Measurements from ENCODE around the gene PRDM16. TPM values are rescaled to one million over a fixed set of nuclear protein-coding genes. Genes with fewer than 3 reads are reported as not detected.

PRDM16 gene
- total RNA-seq, 4 donors from 2014 or later: 0.26 to 7.7 (median 0.35) TPM; not detected in 1

GRCh38 chr1:3427711-3428704 is 359.0 kb downstream of the PRDM16 start:
- H3K9me3 ChIP-seq: no peaks in the 10 kb centered on the region
- no peak overlapping the region for H3K4me3 ChIP-seq
- no peaks in the 10 kb centered on the region for H3K27me3 ChIP-seq
- no peak overlapping the region for H3K27ac ChIP-seq
- DNase-seq: no peak
- TF ChIP-seq CTCF (IDR thresholded peaks at IDR 0.05): no peak
- TF ChIP-seq POLR2A (IDR thresholded peaks at IDR 0.05): no peak
- no peaks in the 10 kb centered on the region for H3K36me3 ChIP-seq
- H3K4me1 ChIP-seq: no peaks in the 10 kb centered on the region
- intact Hi-C loops (cut with DNase I; ENCODE audit: low total_unique reads): loop anchor here (10.0 kb wide), 1 partner anchor 1013 kb away; the partner anchor contains the start of gene PEX10

GRCh38 chr1:3428899-3429298 is 359.9 kb downstream of the PRDM16 start:
- no peaks in the 10 kb centered on the region for H3K27me3 ChIP-seq
- H3K27ac ChIP-seq: no peak overlapping the region
- TF ChIP-seq CTCF (IDR thresholded peaks at IDR 0.05) (no peak), POLR2A (IDR thresholded peaks at IDR 0.05) (no peak)
- H3K4me1 ChIP-seq: no peaks in the 10 kb centered on the region
- no peak for DNase-seq
- H3K36me3 ChIP-seq: no peaks in the 10 kb centered on the region
- intact Hi-C loops (cut with DNase I; ENCODE audit: low total_unique reads): loop anchor here (10.0 kb wide), 1 partner anchor 1014 kb away; the partner anchor contains the start of gene PEX10
- H3K4me3 ChIP-seq: no peak overlapping the region
- H3K9me3 ChIP-seq: no peaks in the 10 kb centered on the region

- H3K27me3 ChIP-seq: no peaks in the 10 kb centered on the region
- H3K4me3 ChIP-seq: no peak overlapping the region
- no peak overlapping the region for H3K27ac ChIP-seq
- DNase-seq: no peak
- H3K36me3 ChIP-seq: no peaks in the 10 kb centered on the region
- intact Hi-C loops (cut with DNase I; ENCODE audit: low total_unique reads): loop anchor here (10.0 kb wide), 1 partner anchor 1015 kb away; the partner anchor contains the start of gene PEX10
- H3K9me3 ChIP-seq: no peaks in the 10 kb centered on the region
- TF ChIP-seq POLR2A (IDR thresholded peaks at IDR 0.05) (no peak), CTCF (IDR thresholded peaks at IDR 0.05) (no peak)
- no peaks in the 10 kb centered on the region for H3K4me1 ChIP-seq
Observed at GRCh38 chr1:3429320-3429719, 360.3 kb downstream of the PRDM16 start.

DNA sequence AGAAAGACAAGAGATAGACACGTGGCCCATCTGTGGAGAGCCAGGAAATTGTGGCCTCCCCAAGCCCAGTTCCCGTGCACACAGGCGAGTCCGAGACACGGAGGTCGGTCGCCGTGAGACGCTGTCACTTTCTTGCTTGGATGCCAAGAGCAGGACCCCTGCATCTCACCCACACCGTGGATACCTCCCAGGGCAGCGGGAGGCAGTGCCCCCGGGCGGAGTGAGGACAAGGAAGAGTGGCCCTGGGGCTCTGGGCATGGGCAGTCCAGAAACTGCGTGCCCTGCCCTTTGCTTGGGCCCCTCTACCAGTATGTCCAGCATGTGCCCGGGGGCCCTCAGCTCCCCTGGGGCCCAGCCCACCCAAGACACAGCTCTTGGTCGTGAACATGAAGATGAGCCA is 360.8 kb downstream of the PRDM16 start:
- intact Hi-C loops (cut with DNase I; ENCODE audit: low total_unique reads): loop anchor here (10.0 kb wide), 1 partner anchor 1015 kb away; the partner anchor contains the start of gene PEX10
- Histone ChIP-seq H3K4me3 (no peak overlapping the region), H3K36me3 (no peaks in the 10 kb centered on the region), H3K27ac (no peak overlapping the region), H3K4me1 (no peaks in the 10 kb centered on the region), H3K9me3 (no peaks in the 10 kb centered on the region), H3K27me3 (no peaks in the 10 kb centered on the region)
- DNase-seq: no peak
- TF ChIP-seq POLR2A (IDR thresholded peaks at IDR 0.05) (no peak), CTCF (IDR thresholded peaks at IDR 0.05) (no peak)

DNA sequence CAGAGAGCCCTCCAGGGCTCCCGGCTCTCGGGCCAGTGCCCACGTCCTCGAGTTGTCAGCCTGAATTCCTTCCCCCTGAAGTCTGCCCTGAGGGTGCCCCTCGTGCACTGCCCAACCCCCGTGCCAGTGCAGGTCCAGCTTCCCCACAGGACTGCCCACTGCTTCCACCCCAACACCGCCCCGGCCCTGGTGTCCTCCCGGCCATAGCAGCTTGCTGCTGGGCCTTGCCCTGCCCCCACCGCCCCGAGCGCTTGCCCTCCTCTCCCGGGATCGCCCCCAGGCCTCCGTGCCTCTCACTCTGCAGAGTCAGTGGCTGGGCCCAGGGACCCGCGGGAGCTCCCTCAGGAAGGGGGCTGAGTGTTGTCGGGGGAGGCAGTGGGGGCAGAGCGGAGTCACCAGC is 361.4 kb downstream of the PRDM16 start:
- intact Hi-C loops (cut with DNase I; ENCODE audit: low total_unique reads): no loop called here

More for the DNA sequence above, 361.4 kb downstream of the PRDM16 start:
- no peaks in the 10 kb centered on the region for H3K27me3 ChIP-seq
- H3K36me3 ChIP-seq: no peaks in the 10 kb centered on the region
- H3K9me3 ChIP-seq: no peaks in the 10 kb centered on the region
- no peaks in the 10 kb centered on the region for H3K4me1 ChIP-seq
- DNase-seq: no peak
- TF ChIP-seq CTCF (IDR thresholded peaks at IDR 0.05) (no peak), POLR2A (IDR thresholded peaks at IDR 0.05) (no peak)
- H3K4me3 ChIP-seq: no peak overlapping the region
- H3K27ac ChIP-seq: no peak overlapping the region

Measured in uterus (tissue), 4 donors.